ENCODE measurements around the gene HSPB6. TPM values are rescaled to one million over a fixed set of nuclear protein-coding genes. Genes with fewer than 3 reads are reported as not detected.

HSPB6 gene
- total RNA-seq, 1 experiment from 2014 or later, result 0.93 TPM

GRCh38 chr19:35729021-35729420 is 27.8 kb downstream of the HSPB6 start:
- Histone ChIP-seq H3K4me3 (replicated peaks in 1 of 2; ENCODE audit: low read depth in 1 of 2, low read length in 2 of 2) (no peak overlapping the region), H3K79me2 (ENCODE audit: insufficient read depth, low read length) (no peaks in the 10 kb centered on the region), H3K9me2 (ENCODE audit: insufficient read depth) (no peaks in the 10 kb centered on the region), H4K20me1 (ENCODE audit: insufficient read depth) (no peaks in the 10 kb centered on the region), H3K36me3 (ENCODE audit: control insufficient read depth in 1 of 2, insufficient read depth in 2 of 2, low read length in 2 of 2) (peaks cover 55 to 65% of the 10 kb centered on the region in 2 experiments), H3K4me1 (ENCODE audit: control insufficient read depth in 1 of 2, insufficient read depth in 2 of 2, low read length in 2 of 2) (no peaks in the 10 kb centered on the region), H3K4me2 (ENCODE audit: low read length) (no peak overlapping the region), H3K27ac (ENCODE audit: low read depth, low read length) (no peak overlapping the region), H2AFZ (ENCODE audit: low read depth, low read length, poor library complexity, severe bottlenecking) (no peak overlapping the region), H3K27me3 (ENCODE audit: insufficient read depth, low read length) (no peaks in the 10 kb centered on the region), H3K9ac (ENCODE audit: low read length) (no peak overlapping the region), H3K9me3 (ENCODE audit: control insufficient read depth in 1 of 2, insufficient read depth in 1 of 2, low read depth in 1 of 2, low read length in 2 of 2) (no peaks in the 10 kb centered on the region)
- ChIA-PET POLR2A (no interaction called here), RAD21 (ENCODE audit: low non-redundant PET in 1 of 2, low total read pairs in 2 of 2, uncharacterized antibody in 2 of 2, unreplicated experiment in 2 of 2) (no interaction called here), CTCF (no interaction called here)
- intact Hi-C loops (cut with micrococcal nuclease), result no loop called here
- TF ChIP-seq ELF1 (IDR thresholded peaks at IDR 0.05; ENCODE audit: borderline replicate concordance, low read depth), result no peak
- TF ChIP-seq JUND (IDR thresholded peaks at IDR 0.05), result no peak
- TF ChIP-seq POLR2A (IDR thresholded peaks at IDR 0.05; ENCODE audit: borderline replicate concordance, extremely low read depth, insufficient read depth, insufficient read length), result no peak
- no peak for TF ChIP-seq RAD21 (IDR thresholded peaks at IDR 0.05; ENCODE audit: low read depth)
- TF ChIP-seq SP1 (IDR thresholded peaks at IDR 0.05; ENCODE audit: low read depth), result no peak
- TF ChIP-seq POLR2AphosphoS5 (IDR thresholded peaks at IDR 0.05; ENCODE audit: low read depth, low read length), result no peak
- DNase-seq (ENCODE audit: low read depth, low spot score) (no peak), ATAC-seq (no peak)
- BruUV-seq (replicated peaks), result no TSS peak

- BruUV-seq (replicated peaks), result no TSS peak
- no peaks in the 10 kb centered on the region for H3K9me2 ChIP-seq (ENCODE audit: insufficient read depth)
- intact Hi-C loops (cut with micrococcal nuclease), result no loop called here
- H3K36me3 ChIP-seq (ENCODE audit: control insufficient read depth in 1 of 2, insufficient read depth in 2 of 2, low read length in 2 of 2), result peaks cover 60 to 73% of the 10 kb centered on the region in 2 experiments
- no peaks in the 10 kb centered on the region for H4K20me1 ChIP-seq (ENCODE audit: insufficient read depth)
- H3K4me3 ChIP-seq (replicated peaks in 1 of 2; ENCODE audit: low read depth in 1 of 2, low read length in 2 of 2), result no peak overlapping the region
- RAD21 ChIA-PET (ENCODE audit: low non-redundant PET in 1 of 2, low total read pairs in 2 of 2, uncharacterized antibody in 2 of 2, unreplicated experiment in 2 of 2), result no interaction called here
- CTCF ChIA-PET, result no interaction called here
- POLR2A ChIA-PET, result interaction anchor here (1.1 kb wide), 1 partner anchor 13 kb away, joined by 3 read pairs; no protein-coding TSS in a partner anchor
- H3K79me2 ChIP-seq (ENCODE audit: insufficient read depth, low read length), result no peaks in the 10 kb centered on the region
- DNase-seq (ENCODE audit: low read depth, low spot score) (no peak), ATAC-seq (no peak)
- no peak overlapping the region for H3K27ac ChIP-seq (ENCODE audit: low read depth, low read length)
- H3K27me3 ChIP-seq (ENCODE audit: insufficient read depth, low read length), result no peaks in the 10 kb centered on the region
- TF ChIP-seq SRF (IDR thresholded peaks at IDR 0.05; ENCODE audit: low read depth), result no peak
- no peak for TF ChIP-seq TCF7L2 (IDR thresholded peaks at IDR 0.05; ENCODE audit: borderline replicate concordance, extremely low read depth, insufficient read depth, insufficient read length)
- TF ChIP-seq CEBPB (IDR thresholded peaks at IDR 0.05; ENCODE audit: low read depth), result no peak
- no peak overlapping the region for H3K4me2 ChIP-seq (ENCODE audit: low read length)
- no peak overlapping the region for H3K9ac ChIP-seq (ENCODE audit: low read length)
- no peaks in the 10 kb centered on the region for H3K4me1 ChIP-seq (ENCODE audit: control insufficient read depth in 1 of 2, insufficient read depth in 2 of 2, low read length in 2 of 2)
- H3K9me3 ChIP-seq (ENCODE audit: control insufficient read depth in 1 of 2, insufficient read depth in 1 of 2, low read depth in 1 of 2, low read length in 2 of 2), result no peaks in the 10 kb centered on the region
- no peak overlapping the region for H2AFZ ChIP-seq (ENCODE audit: low read depth, low read length, poor library complexity, severe bottlenecking)
Observed at GRCh38 chr19:35727956-35728706, 28.7 kb downstream of the HSPB6 start.
